IPS-NIHi11 (cell line): ENCODE results near the gene GCK.
A peak's percentile ranks its signal among the peaks of the same experiment; 100 is the strongest.

Experiments used
- DNase-seq: peaks from one replicate; pipeline ENCODE4 v3.0.0; 2012; ENCODE audit warnings: mixed read lengths, low spot score

The GCK gene

DNA sequence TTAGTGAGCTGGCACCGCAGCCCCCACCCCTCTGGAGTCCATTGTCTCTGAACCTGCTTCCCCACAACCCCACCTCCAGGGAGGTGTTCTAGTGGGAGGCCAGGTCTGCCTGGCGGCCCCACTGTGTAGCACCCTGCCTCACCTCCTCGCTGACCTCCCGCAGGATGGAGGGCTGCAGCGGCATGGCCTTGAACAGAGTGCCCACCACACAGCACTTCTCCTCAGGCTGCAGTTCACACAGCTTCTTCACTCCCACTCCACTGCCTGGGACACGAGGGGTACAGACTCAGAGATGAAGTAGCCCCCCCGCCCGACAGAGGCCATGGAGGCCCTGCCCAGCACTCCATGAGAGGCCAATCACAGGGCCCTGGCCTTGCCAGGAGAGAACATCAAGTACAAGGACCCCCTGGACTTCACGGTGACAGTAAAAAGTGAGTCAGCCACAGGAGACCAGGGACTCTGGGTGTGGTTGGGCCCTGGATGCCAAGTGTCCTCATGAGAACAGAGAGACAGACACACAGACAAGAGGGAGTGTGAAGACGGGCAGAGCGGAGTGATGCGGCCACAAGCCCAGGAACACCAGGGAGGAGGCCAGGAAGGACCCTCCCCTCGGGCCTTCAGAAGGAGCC is 71.3 kb downstream of the GCK start:
- DNase-seq: no peak

DNA sequence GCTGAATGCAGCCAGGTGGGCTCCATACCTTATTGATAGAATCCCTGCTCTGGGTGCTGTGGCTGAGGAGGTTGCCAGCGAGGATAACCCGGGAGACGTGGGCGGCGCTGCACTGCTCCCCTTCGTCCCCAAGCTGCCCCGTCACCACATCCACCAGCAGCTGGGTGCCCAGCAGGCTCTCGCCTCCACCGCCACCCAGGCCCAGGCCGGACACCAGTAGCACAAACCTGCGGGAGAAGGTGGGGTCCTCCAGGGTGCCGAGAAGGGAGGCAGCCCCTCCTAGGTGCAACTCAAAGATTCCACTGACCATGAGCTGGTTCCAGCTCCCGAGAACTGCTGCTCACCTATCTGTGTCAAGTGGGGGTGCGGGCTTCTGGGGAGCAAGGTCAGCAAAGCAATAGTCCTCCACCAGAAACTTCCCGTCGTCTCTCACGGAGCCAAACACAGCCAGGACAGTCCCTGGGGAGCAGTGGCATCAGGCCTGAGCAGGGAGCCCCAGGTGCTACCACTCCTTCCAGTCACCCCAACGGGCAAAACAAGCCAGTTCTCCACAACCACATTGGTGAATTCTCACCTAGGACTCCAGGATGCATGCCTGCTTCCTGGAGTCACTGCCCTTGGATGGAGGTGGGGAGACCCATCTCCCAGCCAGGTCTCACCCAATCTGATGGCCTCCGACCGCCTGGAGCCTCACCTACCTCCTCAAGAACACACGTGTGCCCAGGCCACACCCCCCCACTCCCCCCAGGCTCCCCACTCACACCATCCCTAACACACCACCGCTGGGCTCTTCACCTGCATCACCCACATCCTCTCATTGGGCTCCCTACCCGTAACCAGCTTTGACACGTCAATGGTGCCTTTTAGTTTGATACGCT is 72.2 kb downstream of the GCK start:
- DNase-seq: no peak

DNA sequence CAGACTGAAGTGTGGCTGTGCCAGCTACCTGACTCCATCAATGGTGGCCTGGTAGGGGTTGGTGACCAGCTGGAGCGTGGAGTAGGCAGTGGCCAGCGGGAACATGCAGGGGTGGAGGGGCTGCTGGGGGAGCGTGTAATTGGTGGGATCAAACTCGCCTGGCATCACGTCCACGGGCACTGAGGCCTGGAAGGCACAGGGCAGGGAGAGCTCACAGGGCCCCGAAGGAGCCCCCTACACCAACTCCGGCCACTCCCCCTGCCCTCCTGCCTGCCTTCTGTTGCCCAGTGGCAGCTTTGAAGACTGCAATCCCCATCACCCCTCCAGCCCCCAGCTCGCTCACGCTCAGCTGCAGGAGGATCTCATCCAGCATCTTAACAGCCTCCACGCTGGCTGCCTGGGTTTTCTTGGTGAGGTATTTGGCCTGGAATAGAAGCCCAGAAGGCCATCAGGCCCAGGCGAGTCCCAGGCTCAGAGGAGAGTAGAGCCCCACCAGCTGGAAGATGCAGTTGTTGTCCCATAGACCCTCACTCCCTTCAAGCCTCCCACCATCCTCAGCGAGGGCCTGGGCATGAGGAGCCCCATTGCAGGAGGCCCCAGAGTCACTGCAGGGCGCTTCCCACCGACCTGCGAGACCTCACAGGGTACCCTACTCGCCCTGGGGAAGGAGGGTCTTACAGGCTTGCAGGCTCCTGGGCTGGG is 73.0 kb downstream of the GCK start:
- DNase-seq: no peak

DNA sequence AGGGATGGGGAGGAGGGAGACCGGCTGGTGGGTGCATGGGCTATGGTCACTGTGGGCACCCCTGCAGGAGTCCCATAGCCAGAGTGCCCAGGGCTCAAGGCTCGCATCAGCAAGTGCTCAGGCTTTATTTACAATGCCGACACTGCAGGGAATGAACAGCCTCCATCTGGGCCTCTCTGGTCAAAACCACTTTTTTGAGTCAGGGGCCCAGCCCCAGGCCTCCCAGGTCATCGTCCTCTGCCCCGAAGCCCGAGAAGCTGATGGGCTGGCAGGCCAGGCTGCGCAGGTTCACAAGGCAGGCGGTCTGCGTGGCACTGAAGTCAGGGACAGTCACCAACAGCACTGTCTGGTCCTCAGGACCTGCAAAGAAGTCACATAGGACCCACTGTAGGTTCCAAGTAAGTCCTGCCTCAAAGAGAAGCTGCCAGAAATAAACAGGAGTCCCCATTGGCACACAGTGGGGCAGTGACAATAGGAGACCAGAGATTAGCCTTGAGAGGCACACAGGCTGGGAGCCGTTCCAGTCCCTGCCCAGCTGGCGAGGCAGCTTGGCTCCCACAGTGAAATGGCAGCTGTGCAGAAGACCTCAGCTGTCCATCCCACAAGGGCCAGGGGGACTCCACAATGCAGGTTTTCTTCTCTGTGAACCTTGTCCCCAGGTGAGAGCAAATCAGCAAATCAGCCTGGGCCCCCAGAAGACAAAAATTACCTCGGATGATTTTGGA is 74.5 kb downstream of the GCK start:
- DNase-seq: no peak

DNA sequence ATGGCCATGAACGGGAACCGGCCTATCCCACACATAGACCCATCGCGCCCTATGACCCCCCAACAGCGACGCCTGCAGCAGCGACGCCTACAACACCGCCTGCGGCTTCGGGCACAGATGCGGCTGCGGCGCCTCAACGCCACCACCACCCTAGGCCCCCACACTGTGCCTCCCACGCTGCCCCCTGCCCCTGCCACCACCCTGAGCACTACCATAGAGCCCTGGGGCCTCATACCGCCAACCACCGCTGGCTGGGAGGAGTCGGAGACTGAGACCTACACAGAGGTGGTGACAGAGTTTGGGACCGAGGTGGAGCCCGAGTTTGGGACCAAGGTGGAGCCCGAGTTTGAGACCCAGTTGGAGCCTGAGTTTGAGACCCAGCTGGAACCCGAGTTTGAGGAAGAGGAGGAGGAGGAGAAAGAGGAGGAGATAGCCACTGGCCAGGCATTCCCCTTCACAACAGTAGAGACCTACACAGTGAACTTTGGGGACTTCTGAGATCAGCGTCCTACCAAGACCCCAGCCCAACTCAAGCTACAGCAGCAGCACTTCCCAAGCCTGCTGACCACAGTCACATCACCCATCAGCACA is 75.4 kb downstream of the GCK start:
- no peak for DNase-seq

DNA sequence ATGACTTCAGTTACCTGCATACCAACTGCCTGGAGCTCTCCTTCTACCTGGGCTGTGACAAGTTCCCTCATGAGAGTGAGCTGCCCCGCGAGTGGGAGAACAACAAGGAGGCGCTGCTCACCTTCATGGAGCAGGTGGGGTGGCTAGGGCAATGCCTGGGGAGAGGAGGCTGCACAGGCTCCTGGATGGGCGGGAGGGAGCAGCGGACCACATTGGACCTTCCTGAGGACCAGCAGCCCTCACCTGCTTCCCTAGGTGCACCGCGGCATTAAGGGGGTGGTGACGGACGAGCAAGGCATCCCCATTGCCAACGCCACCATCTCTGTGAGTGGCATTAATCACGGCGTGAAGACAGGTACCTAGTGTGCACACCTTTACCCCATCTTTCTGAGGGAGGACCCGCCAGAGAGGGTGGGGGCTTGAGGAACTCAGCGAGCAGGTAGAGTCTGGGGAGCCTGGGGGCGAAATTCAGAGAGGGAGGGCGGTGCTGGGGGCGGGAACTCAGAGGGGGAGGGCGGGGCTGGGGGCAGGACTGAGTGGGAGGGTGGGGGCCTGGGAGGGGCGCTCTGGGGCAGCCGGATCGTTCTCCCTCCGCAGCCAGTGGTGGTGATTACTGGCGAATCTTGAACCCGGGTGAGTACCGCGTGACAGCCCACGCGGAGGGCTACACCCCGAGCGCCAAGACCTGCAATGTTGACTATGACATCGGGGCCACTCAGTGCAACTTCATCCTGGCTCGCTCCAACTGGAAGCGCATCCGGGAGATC is 76.1 kb downstream of the GCK start:
- no peak for DNase-seq

DNA sequence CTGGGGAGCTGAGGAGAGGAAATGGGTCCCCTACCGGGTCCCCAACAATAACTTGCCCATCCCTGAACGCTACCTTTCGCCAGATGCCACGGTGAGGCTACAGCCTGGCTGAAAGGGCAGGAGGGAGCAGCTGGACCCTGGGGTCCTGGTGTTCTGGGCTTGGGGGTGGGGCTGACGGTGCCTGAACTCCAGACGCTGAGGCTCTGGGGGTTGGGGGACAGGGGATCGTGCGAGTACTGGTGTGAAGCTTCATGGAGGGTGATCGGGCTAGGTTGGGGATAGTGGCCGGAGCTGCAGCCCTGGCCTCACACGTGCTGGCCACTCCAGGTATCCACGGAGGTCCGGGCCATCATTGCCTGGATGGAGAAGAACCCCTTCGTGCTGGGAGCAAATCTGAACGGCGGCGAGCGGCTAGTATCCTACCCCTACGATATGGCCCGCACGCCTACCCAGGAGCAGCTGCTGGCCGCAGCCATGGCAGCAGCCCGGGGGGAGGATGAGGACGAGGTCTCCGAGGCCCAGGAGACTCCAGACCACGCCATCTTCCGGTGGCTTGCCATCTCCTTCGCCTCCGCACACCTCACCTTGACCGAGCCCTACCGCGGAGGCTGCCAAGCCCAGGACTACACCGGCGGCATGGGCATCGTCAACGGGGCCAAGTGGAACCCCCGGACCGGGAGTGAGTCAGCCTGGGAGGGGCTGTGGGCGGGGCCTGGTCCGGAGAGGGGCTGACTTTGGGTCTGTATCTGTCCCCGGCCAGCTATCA is 76.8 kb downstream of the GCK start:
- DNase-seq: peak; percentile 57

DNA sequence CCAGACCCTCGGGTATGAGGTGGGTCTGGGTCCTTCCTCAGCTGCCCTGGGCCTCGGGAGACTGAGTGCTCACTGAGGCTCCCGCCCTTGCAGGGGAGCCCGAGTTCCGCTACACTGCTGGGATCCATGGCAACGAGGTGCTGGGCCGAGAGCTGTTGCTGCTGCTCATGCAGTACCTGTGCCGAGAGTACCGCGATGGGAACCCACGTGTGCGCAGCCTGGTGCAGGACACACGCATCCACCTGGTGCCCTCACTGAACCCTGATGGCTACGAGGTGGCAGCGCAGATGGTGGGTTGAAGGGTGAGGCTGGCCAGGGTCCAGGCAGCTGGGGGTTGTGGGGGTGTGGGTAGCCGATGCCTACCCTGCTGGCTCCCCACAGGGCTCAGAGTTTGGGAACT is 77.5 kb downstream of the GCK start:
- DNase-seq: no peak

DNA sequence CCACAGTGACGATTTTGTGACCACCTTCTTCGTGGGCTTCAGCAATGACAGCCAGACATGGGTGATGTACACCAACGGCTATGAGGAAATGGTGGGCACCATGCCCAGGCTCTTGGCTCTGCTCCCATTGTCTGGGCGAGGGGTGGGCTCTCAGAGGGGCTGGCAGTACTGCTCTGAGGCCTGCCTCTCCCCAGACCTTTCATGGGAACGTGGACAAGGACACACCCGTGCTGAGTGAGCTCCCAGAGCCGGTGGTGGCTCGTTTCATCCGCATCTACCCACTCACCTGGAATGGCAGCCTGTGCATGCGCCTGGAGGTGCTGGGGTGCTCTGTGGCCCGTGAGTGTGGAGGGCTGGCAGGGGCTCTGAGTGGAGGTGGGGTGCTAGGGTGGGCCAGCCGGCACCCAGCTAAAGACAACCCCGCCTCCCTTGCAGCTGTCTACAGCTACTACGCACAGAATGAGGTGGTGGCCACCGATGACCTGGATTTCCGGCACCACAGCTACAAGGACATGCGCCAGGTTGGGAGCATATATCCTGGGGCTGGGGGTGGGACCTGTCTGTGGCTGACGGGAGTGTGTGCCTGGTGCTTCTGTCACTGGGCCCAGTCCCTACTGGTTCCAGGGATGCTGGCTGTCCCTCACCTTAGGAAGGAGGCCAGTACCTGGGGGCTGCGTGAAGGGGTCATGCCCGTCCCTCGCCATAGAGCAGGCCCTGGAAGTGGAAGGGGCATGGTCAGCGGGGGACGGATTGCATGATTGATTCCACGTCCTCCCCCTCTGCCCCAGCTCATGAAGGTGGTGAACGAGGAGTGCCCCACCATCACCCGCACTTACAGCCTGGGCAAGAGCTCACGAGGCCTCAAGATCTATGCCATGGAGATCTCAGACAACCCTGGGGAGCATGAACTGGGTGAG is 78.3 kb downstream of the GCK start:
- no peak for DNase-seq

DNA sequence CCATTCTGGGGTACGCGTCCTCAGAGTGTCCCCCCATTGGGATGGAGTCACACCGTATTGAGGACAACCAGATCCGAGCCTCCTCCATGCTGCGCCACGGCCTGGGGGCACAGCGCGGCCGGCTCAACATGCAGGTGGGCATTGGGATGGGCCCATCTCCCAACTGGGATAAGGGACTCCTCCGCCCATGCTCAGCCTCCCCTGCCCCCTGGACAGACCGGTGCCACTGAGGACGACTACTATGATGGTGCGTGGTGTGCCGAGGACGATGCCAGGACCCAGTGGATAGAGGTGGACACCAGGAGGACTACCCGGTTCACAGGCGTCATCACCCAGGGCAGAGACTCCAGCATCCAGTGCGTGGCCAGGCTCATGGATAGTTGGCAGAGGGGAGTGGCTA is 79.2 kb downstream of the GCK start:
- DNase-seq: no peak

DNA sequence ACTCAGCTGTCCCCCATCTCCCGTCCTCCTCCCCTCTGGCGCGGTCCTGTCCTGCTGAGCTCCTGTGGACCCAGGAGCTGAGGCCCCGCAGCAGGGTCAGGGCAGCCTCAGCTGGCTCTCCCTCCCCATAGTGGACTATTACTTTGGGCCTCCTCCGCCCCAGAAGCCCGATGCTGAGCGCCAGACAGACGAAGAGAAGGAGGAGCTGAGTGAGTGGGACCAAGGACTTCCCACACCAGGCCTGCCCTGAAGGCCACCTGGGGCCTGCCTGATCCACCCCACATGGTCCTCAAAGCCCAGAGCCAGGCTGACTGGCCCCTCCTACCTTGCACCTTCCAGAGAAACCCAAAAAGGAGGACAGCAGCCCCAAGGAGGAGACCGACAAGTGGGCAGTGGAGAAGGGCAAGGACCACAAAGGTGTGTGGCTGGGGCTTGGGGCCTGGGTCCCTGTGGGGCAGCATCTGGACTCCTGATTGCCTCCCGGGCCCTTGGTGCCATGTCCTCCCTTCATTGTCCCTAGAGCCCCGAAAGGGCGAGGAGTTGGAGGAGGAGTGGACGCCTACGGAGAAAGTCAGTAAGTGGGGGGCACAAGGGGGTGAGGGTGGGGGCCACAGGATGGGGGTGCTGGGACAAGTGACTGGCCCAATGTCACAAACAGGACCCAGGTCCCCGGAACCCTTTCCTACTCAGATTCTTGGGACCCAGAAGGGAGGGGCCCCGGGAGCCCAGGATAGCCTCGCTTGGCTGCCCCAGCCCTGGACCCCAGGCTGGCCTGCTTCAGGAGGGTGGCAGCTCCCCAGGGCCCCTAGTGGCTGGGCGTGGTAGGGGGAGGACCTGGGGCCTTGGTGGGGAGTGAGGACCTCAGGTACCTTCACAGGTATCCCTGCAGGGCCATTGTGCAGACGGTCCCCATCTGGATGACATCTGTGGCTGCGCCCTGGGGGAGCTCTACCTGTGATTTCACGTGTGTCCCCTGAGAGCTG is 80.2 kb downstream of the GCK start:
- peak; percentile 35 for DNase-seq

DNA sequence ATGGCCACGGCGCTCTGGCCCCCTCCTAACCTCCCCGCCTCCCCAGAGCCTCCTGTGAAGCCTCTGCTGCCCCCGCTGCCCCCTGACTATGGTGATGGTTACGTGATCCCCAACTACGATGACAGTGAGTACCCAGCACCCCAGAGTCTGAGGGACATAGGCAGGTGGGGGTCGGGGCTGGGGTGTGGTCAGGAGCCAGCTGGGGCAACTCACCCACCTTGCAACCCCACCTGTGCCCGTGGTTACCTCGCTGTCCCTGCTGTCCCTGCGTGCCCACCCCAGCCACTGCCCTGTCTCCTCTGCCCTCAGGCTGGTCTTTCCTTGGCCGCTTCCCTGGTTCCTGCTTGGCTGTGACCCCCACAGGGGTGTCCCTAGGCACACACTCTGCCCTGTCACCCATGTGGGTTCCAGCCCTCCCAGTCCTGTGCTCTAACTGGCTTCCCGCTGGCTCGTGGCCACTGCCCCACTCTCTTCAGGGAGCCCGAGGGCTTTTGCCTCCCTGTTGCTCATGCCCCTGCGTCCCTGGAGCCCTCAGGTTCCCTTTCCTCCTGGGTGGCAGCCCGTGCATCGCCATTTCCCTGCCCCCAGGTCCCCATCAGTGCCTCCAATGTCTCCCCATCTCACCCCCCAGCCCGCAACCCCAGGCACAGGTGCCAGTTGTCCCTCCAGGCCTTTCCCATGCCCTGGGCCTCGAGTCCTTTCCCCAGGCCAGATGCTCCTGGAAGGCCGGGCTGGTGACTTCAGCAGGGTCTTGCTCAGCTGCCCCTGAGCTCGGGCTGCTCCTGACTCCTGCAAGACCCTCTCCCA is 81.1 kb downstream of the GCK start:
- no peak for DNase-seq

DNA sequence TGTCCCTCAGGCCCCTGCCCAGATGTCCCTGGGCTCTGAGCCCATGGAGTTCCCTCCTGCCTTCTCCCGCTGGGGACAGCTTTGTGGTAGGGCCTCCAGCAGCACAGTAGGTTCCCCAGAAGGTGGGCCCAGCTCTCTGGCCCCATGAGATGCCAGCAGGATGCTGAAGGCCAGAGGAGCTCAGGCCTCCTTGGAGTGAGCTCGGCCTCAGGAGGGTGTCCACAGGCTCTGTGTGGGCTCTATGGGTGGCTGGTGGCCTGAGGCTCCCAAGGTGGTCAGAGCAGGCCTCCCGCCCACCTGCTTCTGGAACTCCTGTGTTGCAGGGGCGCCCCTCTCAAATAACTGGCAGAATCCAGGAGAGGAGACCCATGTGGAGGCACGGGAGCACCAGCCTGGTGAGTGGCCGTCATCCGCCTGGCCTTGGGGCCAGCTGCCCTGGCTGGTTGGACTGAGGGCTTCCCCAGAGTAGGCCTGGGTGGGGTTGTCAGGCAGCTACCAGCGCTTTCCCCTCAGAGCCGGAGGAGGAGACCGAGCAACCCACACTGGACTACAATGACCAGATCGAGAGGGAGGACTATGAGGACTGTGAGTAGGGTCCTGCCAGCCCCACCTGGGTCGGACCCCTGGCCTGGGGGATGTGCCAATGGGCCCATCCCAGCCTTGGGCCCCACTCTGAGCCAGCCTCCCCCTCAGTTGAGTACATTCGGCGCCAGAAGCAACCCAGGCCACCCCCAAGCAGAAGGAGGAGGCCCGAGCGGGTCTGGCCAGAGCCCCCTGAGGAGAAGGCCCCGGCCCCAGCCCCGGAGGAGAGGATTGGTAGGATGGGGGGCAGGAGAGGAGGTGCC is 81.9 kb downstream of the GCK start:
- DNase-seq: no peak

DNA sequence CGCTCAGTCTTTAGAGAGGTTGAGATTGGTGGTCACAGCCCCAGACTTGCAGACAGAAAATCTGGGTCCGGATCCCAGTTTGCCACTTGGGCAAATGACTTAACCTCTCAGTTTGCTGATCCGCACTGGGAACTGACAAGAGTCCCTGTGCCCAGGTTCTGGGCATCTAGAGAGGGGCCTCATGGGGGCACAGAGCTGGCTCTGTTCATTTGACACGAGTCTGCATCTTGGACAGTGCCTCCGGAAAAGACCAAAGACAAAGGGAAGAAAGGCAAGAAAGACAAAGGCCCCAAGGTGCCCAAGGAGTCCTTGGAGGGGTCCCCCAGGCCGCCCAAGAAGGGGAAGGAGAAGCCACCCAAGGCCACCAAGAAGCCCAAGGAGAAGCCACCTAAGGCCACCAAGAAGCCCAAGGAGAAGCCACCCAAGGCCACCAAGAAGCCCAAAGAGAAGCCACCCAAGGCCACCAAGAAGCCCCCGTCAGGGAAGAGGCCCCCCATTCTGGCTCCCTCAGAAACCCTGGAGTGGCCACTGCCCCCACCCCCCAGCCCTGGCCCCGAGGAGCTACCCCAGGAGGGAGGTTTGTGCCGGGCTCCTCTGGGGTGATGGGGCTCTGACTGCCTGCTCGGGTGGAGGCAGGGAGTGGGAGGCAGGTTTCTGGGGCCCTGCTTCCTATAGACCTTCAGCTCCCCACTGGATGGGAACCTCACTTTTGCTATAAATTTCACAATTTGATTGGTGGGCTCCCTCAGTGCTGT is 82.8 kb downstream of the GCK start:
- no peak for DNase-seq

DNA sequence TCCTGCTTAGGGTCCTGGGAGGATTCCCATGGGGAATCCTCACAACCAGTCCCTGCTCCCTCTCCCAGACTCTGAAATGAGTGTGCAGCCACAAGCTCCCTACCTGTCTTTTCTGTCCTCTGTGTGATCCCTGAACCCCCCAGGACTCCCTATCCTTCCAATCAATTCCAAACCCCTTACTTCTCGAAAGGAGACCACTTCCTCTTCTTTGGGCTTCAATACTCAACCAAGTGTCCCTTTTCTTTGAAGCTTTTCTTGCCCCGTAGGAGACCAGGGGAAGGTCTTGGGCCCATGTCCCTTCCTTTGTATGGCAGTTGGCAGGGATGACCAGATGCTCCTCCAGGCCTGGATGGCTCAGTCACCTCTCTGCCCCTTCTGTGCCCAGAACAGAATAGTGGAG is 83.4 kb downstream of the GCK start:
- DNase-seq: no peak
